ENCODE results near the gene BTRC. TPM values are rescaled to one million over a fixed set of nuclear protein-coding genes. Genes with fewer than 3 reads are reported as not detected.

Gene BTRC
- total RNA-seq, 1 donor from 2014 or later: 0.96 TPM

GRCh38 chr10:101464599-101464998 is 110.6 kb downstream of the BTRC start:
- no peaks in the 10 kb centered on the region for H3K27me3 ChIP-seq
- DNase-seq (ENCODE audit: low spot score in 2 of 2): no peak
- intact Hi-C loops (cut with DNase I): no loop called here
- no peak overlapping the region for H3K4me3 ChIP-seq
- peaks cover 0 to 5% of the 10 kb centered on the region in 2 donors for H3K4me1 ChIP-seq
- no peaks in the 10 kb centered on the region for H3K36me3 ChIP-seq
- H3K27ac ChIP-seq: no peak overlapping the region
- H3K9me3 ChIP-seq: no peaks in the 10 kb centered on the region
- TF ChIP-seq CTCF (IDR thresholded peaks at IDR 0.05): no peak

- DNase-seq (ENCODE audit: low spot score in 2 of 2): no peak
- H3K27me3 ChIP-seq: no peaks in the 10 kb centered on the region
- intact Hi-C loops (cut with DNase I): no loop called here
- no peak overlapping the region for H3K27ac ChIP-seq
- H3K4me1 ChIP-seq: peaks cover 0 to 5% of the 10 kb centered on the region in 2 donors
- no peak overlapping the region for H3K4me3 ChIP-seq
- H3K36me3 ChIP-seq: no peaks in the 10 kb centered on the region
- no peaks in the 10 kb centered on the region for H3K9me3 ChIP-seq
- no peak for TF ChIP-seq CTCF (IDR thresholded peaks at IDR 0.05)
These were observed 112.3 kb downstream of the BTRC start for GRCh38 chr10:101466016-101466912.

GRCh38 chr10:101467286-101467770 is 113.4 kb downstream of the BTRC start:
- no peaks in the 10 kb centered on the region for H3K27me3 ChIP-seq
- intact Hi-C loops (cut with DNase I): loop anchor here (1.0 kb wide), 1 partner anchor 254 kb away; no protein-coding TSS in a partner anchor
- no peak for DNase-seq (ENCODE audit: low spot score in 2 of 2)
- H3K36me3 ChIP-seq: no peaks in the 10 kb centered on the region
- TF ChIP-seq CTCF (IDR thresholded peaks at IDR 0.05): peak; percentile 57 to 70 (median 63)
- no peak overlapping the region for H3K27ac ChIP-seq
- H3K4me3 ChIP-seq: no peak overlapping the region
- no peaks in the 10 kb centered on the region for H3K9me3 ChIP-seq
- peaks cover 0 to 5% of the 10 kb centered on the region in 2 donors for H3K4me1 ChIP-seq

- Histone ChIP-seq H3K27me3 (no peaks in the 10 kb centered on the region), H3K36me3 (no peaks in the 10 kb centered on the region), H3K4me1 (peaks cover 0 to 5% of the 10 kb centered on the region in 2 donors), H3K4me3 (no peak overlapping the region), H3K9me3 (no peaks in the 10 kb centered on the region), H3K27ac (no peak overlapping the region)
- intact Hi-C loops (cut with DNase I): no loop called here
- no peak for DNase-seq (ENCODE audit: low spot score in 2 of 2)
- no peak for TF ChIP-seq CTCF (IDR thresholded peaks at IDR 0.05)
These were observed 114.2 kb downstream of the BTRC start for GRCh38 chr10:101468159-101468558.

GRCh38 chr10:101476383-101476782 is 122.4 kb downstream of the BTRC start:
- peaks cover 0 to 5% of the 10 kb centered on the region in 2 donors for H3K36me3 ChIP-seq
- DNase-seq (ENCODE audit: low spot score in 2 of 2): no peak
- intact Hi-C loops (cut with DNase I): no loop called here
- H3K4me3 ChIP-seq: no peak overlapping the region
- no peaks in the 10 kb centered on the region for H3K4me1 ChIP-seq
- H3K27ac ChIP-seq: no peak overlapping the region
- TF ChIP-seq CTCF (IDR thresholded peaks at IDR 0.05): no peak
- no peaks in the 10 kb centered on the region for H3K27me3 ChIP-seq
- no peaks in the 10 kb centered on the region for H3K9me3 ChIP-seq

Measured in ascending aorta (tissue), 2 donors.